Spleen (tissue), 7 donors: ENCODE data around the gene DCLRE1A.

ENCODE experiments used
- CTCF ChIP-seq, 11 experiments: fragments of 200-600 bp in 7 of 11; fragments of 450-650 bp in 4 of 11; sonication (generic) in 4 of 11; IDR thresholded peaks in 8 of 11; conservative IDR thresholded peaks in 3 of 11; 1 replicate in 7 of 11; 2 replicates in 4 of 11; pipeline versions ENCODE4 v1.4.0 to v1.8.0; 2016 to 2021; ENCODE audit warnings: antibody characterized with exemption in 11 of 11, inconsistent platforms in 4 of 11, mild to moderate bottlenecking in 1 of 11
- POLR2A ChIP-seq, 3 donors: fragments of 450-650 bp; IDR thresholded peaks; one replicate each; pipeline ENCODE4 v1.5.1; 2017; ENCODE audit warnings: antibody characterized with exemption in 3 of 3, mild to moderate bottlenecking in 1 of 3
- donor health status: DM: no; HTN: no; CAD: no; lungs with moderate emphysema.
- donor health status: DM: no; HTN: no; CAD: no.
- donor health status: DM: no; HTN: no; CAD: no.

DNA sequence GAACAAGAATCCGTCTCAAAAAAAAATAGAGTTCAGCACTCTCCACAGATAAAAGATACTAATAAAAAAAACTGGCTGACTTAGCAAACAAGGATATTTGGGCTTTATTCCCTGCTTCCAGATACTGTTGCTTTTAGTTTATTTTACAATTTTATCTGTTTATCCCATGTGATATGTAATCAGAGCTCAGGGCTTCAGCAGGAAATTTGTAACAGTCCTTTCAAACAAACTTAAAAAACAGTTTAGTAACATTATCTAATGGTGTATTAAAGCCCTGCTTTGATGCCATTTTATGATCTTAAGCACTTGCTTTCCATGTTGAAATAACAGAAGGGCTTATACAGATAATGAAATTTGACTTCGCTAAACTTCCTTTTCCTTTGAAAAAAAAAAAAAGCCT lies 28.1 kb downstream of the DCLRE1A start:
- no peak for TF ChIP-seq POLR2A (IDR thresholded peaks at IDR 0.05)
- TF ChIP-seq CTCF (IDR thresholded peaks at IDR 0.05 in 8 of 11, conservative IDR thresholded peaks at IDR 0.05 in 3 of 11) = no peak
